ENCODE data around the gene SHISA8.

SHISA8 gene

GRCh38 chr22:41898645-41899044 lies 16.2 kb downstream of the SHISA8 start:
- ChIA-PET CTCF (interaction anchor here (1.4 to 1.9 kb wide), 2 partner anchors 42 to 201 kb away, joined by 3 to 4 read pairs; no protein-coding TSS in a partner anchor), POLR2A (no interaction called here)
- TF ChIP-seq HOXC10 (CRISPR knock-in tag; IDR thresholded peaks at IDR 0.05) (no peak), ZNF549 (tag by site-specific recombination; IDR thresholded peaks at IDR 0.05) (no peak), ZNF202 (tag by site-specific recombination; IDR thresholded peaks at IDR 0.05; ENCODE audit: borderline replicate concordance) (no peak), EGR2 (tag by site-specific recombination; IDR thresholded peaks at IDR 0.05; ENCODE audit: low read depth) (0 out of 2 replicates have a peak, but pooled peaks have one; percentile 16), ZBTB6 (tag by site-specific recombination; IDR thresholded peaks at IDR 0.05) (no peak), SALL2 (tag by site-specific recombination; IDR thresholded peaks at IDR 0.05; ENCODE audit: borderline replicate concordance) (no peak), ZFHX2 (tag by site-specific recombination; conservative IDR thresholded peaks at IDR 0.05) (0 out of 2 replicates have a peak, but pooled peaks have one; percentile 8)
- Histone ChIP-seq H3K9me3 (ENCODE audit: control insufficient read depth, insufficient read depth, low read depth, low read length) (no peaks in the 10 kb centered on the region), H3K27ac (ENCODE audit: extremely low read depth, low read depth, low read length) (no peak overlapping the region), H3K4me1 (ENCODE audit: control insufficient read depth, insufficient read depth, low read length) (no peaks in the 10 kb centered on the region), H3K36me3 (ENCODE audit: control insufficient read depth in 2 of 2, insufficient read depth in 1 of 2, low read length in 2 of 2) (peaks cover 17 to 77% of the 10 kb centered on the region in 2 experiments), H3K4me3 (ENCODE audit: low read depth, low read length) (no peak overlapping the region)

- peaks cover 38 to 68% of the 10 kb centered on the region in 2 experiments for H3K36me3 ChIP-seq (ENCODE audit: control insufficient read depth in 2 of 2, insufficient read depth in 1 of 2, low read length in 2 of 2)
- CTCF ChIA-PET, result no interaction called here
These were observed 21.1 kb downstream of the SHISA8 start for GRCh38 chr22:41893591-41894375.

More at GRCh38 chr22:41893591-41894375, 21.1 kb downstream of the SHISA8 start:
- H3K27ac ChIP-seq (ENCODE audit: extremely low read depth, low read depth, low read length), result no peak overlapping the region
- no peaks in the 10 kb centered on the region for H3K4me1 ChIP-seq (ENCODE audit: control insufficient read depth, insufficient read depth, low read length)
- no peak overlapping the region for H3K4me3 ChIP-seq (ENCODE audit: low read depth, low read length)
- H3K9me3 ChIP-seq (ENCODE audit: control insufficient read depth, insufficient read depth, low read depth, low read length), result no peaks in the 10 kb centered on the region
- POLR2A ChIA-PET, result interaction anchor here (1.0 to 2.4 kb wide), 2 partner anchors 9 to 13 kb away, joined by 4 to 10 read pairs; no protein-coding TSS in a partner anchor
- TF ChIP-seq MEIS1 (CRISPR knock-in tag; IDR thresholded peaks at IDR 0.05; ENCODE audit: borderline replicate concordance), result no peak
- no peak for TF ChIP-seq ZNF121 (tag by site-specific recombination; IDR thresholded peaks at IDR 0.05)
- no peak for TF ChIP-seq SP2 (tag by site-specific recombination; IDR thresholded peaks at IDR 0.05)
- TF ChIP-seq PATZ1 (tag by site-specific recombination; IDR thresholded peaks at IDR 0.05), result no peak
- TF ChIP-seq ZNF610 (tag by site-specific recombination; IDR thresholded peaks at IDR 0.05; ENCODE audit: borderline replicate concordance), result no peak
- no peak for TF ChIP-seq ZNF501 (tag by site-specific recombination; IDR thresholded peaks at IDR 0.05)
- no peak for TF ChIP-seq PRDM2 (tag by site-specific recombination; IDR thresholded peaks at IDR 0.05; ENCODE audit: borderline replicate concordance)
- no peak for TF ChIP-seq CTCF (tag by site-specific recombination; IDR thresholded peaks at IDR 0.05)
- TF ChIP-seq TCF7L2 (IDR thresholded peaks at IDR 0.05; ENCODE audit: borderline replicate concordance, low read depth, low read length), result no peak

Measured in HEK293 (cell line).